ENCODE measurements around the gene PDGFRA.
"Not testable (repeated sequence)": the region's sequence is repeated elsewhere in the genome, so short reads cannot be mapped to it uniquely, and the experiment has no call there.

Gene PDGFRA

GRCh38 chr4:54330896-54331295 lies 101.8 kb downstream of the PDGFRA start:
- no peak for DNase-seq

- no peak for DNase-seq
These were observed 103.4 kb downstream of the PDGFRA start for GRCh38 chr4:54332542-54332941.

- DNase-seq: no peak
These were observed 104.6 kb downstream of the PDGFRA start for GRCh38 chr4:54333657-54334056.

GRCh38 chr4:54334769-54335168 lies 105.7 kb downstream of the PDGFRA start:
- not testable (repeated sequence) for DNase-seq

- no peak for DNase-seq
These were observed 107.9 kb downstream of the PDGFRA start for GRCh38 chr4:54337009-54337408.

GRCh38 chr4:54342067-54342466 lies 113.0 kb downstream of the PDGFRA start:
- DNase-seq: not testable (repeated sequence)
